GM23338 (cell line): Measurements from ENCODE around the gene CFTR.

ENCODE experiments used
- CREB1 ChIP-seq: fragments of 250-450 bp; sonication (Bioruptor Pico); IDR thresholded peaks from 2 replicates; pipeline ENCODE4 v1.5.0; 2020; ENCODE audit warnings: low read depth, mild to moderate bottlenecking, moderate library complexity
- EZH2 ChIP-seq: fragments of 200-600 bp; sonication (generic); IDR thresholded peaks from one replicate; pipeline ENCODE4 v1.8.0; 2017; ENCODE audit warnings: antibody characterized with exemption, mild to moderate bottlenecking, low read depth; ENCODE audit not compliant: unreplicated experiment
- POLR2AphosphoS5 ChIP-seq: IDR thresholded peaks from 2 replicates; pipeline ENCODE4 v1.6.1; 2016; ENCODE audit warnings: antibody characterized with exemption, low read depth
- TF ChIP-seq, protein P1 (sequence below), 2 experiments: fragments of 200-600 bp in 1 of 2; sonication (generic) in 1 of 2; conservative IDR thresholded peaks; 2 replicates each; pipeline versions ENCODE4 v1.5.1 to v1.6.1; 2016 to 2017; ENCODE audit warnings: antibody characterized with exemption in 2 of 2, low read depth in 2 of 2, mild to moderate bottlenecking in 2 of 2, moderate library complexity in 1 of 2
- TF ChIP-seq, protein P2 (sequence below): IDR thresholded peaks from 2 replicates; pipeline ENCODE4 v1.6.1; 2016; ENCODE audit warnings: antibody characterized with exemption

DNA sequence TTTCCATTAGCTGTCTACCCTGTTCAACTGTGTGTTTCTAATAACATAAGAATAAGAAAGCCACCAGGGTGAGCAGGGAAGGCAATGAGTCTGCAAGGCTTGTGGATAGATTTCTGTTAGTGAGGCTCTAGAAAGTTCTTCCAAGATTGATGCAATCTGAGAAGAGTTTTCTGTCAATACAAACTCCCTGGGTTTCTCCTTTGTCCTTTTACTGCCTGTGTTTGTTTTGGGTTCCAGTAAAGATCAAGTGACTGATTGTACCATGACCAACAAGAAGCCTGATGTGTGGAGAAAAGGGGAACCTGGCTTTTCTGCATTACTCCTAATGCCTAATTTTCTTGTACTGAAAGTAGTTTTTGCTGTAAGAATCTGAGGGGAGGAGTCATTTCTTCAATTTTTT is 139.9 kb downstream of the CFTR start:
- TF ChIP-seq, protein P1, sequence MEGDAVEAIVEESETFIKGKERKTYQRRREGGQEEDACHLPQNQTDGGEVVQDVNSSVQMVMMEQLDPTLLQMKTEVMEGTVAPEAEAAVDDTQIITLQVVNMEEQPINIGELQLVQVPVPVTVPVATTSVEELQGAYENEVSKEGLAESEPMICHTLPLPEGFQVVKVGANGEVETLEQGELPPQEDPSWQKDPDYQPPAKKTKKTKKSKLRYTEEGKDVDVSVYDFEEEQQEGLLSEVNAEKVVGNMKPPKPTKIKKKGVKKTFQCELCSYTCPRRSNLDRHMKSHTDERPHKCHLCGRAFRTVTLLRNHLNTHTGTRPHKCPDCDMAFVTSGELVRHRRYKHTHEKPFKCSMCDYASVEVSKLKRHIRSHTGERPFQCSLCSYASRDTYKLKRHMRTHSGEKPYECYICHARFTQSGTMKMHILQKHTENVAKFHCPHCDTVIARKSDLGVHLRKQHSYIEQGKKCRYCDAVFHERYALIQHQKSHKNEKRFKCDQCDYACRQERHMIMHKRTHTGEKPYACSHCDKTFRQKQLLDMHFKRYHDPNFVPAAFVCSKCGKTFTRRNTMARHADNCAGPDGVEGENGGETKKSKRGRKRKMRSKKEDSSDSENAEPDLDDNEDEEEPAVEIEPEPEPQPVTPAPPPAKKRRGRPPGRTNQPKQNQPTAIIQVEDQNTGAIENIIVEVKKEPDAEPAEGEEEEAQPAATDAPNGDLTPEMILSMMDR (conservative IDR thresholded peaks at IDR 0.05; ENCODE audit: low read depth in 2 of 2), result no peak
- TF ChIP-seq POLR2AphosphoS5, result no peak
- TF ChIP-seq EZH2, result no peak
- no peak for TF ChIP-seq CREB1 (CRISPR knock-in tag)
- TF ChIP-seq, protein P2, sequence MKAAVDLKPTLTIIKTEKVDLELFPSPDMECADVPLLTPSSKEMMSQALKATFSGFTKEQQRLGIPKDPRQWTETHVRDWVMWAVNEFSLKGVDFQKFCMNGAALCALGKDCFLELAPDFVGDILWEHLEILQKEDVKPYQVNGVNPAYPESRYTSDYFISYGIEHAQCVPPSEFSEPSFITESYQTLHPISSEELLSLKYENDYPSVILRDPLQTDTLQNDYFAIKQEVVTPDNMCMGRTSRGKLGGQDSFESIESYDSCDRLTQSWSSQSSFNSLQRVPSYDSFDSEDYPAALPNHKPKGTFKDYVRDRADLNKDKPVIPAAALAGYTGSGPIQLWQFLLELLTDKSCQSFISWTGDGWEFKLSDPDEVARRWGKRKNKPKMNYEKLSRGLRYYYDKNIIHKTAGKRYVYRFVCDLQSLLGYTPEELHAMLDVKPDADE, result no peak
